DND-41 (cell line): Measurements from ENCODE around the gene CTTN.

Experiments
- ATAC-seq: fragments of 200-7000 bp; cut with Tn5 transposase; 3 replicates; pipeline ENCODE4 v1.9.1; 2021; ENCODE audit warnings: low read depth; ENCODE audit not compliant: insufficient read depth
- DNase-seq: peaks from one replicate; pipeline ENCODE4 v3.0.0-alpha.2; 2020
- H2AFZ ChIP-seq: 2 replicates; pipeline ENCODE4 v1.6.0; 2012; ENCODE audit warnings: low read depth, low read length
- H3K27ac ChIP-seq: 2 replicates; pipeline ENCODE4 v1.5.1; 2012; ENCODE audit warnings: low read length, inconsistent platforms
- H3K27me3 ChIP-seq: fragments of 200-600 bp; sonication (generic); 2 replicates; pipeline ENCODE4 v1.6.0; 2012; ENCODE audit warnings: low read length, mild to moderate bottlenecking, inconsistent platforms; ENCODE audit not compliant: insufficient read depth, poor library complexity
- H3K36me3 ChIP-seq: 2 replicates; pipeline ENCODE4 v1.5.1; 2012; ENCODE audit warnings: low read length, inconsistent platforms; ENCODE audit not compliant: insufficient read depth
- H3K4me1 ChIP-seq: 2 replicates; pipeline ENCODE4 v1.5.1; 2012; ENCODE audit warnings: mild to moderate bottlenecking, low read length; ENCODE audit not compliant: insufficient read depth
- H3K4me2 ChIP-seq: 2 replicates; pipeline ENCODE4 v1.6.0; 2012; ENCODE audit warnings: mild to moderate bottlenecking, moderate library complexity, low read length, inconsistent platforms; ENCODE audit not compliant: insufficient read depth
- H3K4me3 ChIP-seq, 2 experiments: fragments of 200-600 bp in 1 of 2; shearing (Covaris generic) in 1 of 2; 2 replicates each; pipeline ENCODE4 v1.5.1; 2012 to 2016; ENCODE audit warnings: inconsistent platforms in 2 of 2, low read length in 2 of 2, mild to moderate bottlenecking in 2 of 2, low read depth in 1 of 2, moderate library complexity in 1 of 2
- H3K79me2 ChIP-seq: 2 replicates; pipeline ENCODE4 v1.6.0; 2012; ENCODE audit warnings: low read length, inconsistent platforms; ENCODE audit not compliant: insufficient read depth
- H3K9ac ChIP-seq: 2 replicates; pipeline ENCODE4 v1.6.0; 2012; ENCODE audit warnings: low read depth, mild to moderate bottlenecking, inconsistent platforms, low read length, moderate library complexity
- H3K9me3 ChIP-seq: 2 replicates; pipeline ENCODE4 v1.5.1; 2012; ENCODE audit warnings: low read length, moderate library complexity, mild to moderate bottlenecking, inconsistent platforms; ENCODE audit not compliant: insufficient read depth, severe bottlenecking
- H4K20me1 ChIP-seq: 2 replicates; pipeline ENCODE4 v1.6.0; 2012; ENCODE audit warnings: low read length; ENCODE audit not compliant: insufficient read depth
- EZH2 ChIP-seq: IDR thresholded peaks from 3 replicates; pipeline ENCODE4 v1.6.1; 2012; ENCODE audit warnings: borderline replicate concordance, low read depth, mild to moderate bottlenecking, moderate library complexity, low read length, inconsistent platforms; ENCODE audit not compliant: severe bottlenecking
- TF ChIP-seq, protein P1 (sequence below): IDR thresholded peaks from 2 replicates; pipeline ENCODE4 v1.5.1; 2012; ENCODE audit warnings: borderline replicate concordance, low read length, moderate library complexity, mild to moderate bottlenecking; ENCODE audit not compliant: poor library complexity, severe bottlenecking; ENCODE audit errors: extremely low read depth

CTTN gene

DNA sequence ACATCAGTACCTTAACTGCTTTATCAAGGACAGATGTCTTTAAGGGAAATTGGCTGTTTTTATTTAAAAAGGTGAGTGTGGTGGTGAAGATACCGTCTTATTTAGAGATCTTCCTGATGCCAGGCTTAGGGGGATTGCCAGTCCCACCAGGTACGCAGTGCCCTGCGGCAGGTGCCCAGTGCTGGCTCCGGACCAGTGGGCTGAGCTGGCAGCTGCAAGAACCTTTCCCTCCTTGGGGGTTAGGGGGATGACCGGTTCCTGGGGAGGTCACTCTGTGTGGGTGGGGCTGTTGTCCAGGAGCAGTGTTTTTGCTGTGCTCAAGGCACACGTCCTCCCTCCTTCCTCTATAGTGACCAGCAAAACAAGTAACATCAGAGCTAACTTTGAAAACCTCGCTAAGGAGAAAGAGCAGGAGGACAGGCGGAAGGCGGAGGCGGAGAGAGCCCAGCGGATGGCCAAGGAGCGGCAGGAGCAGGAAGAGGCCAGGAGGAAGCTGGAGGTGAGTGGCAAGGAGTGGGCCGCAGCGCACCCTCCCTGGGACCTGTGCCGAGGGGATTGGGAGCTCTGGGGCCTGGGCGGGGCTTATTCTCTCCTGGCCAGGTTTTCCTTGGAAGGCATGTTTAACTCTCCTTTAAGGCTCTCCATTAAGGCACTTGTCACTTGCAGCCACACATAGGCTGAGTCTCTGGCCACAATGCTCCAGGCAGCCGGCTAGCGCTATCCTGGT lies 30.5 kb downstream of the CTTN start:
- Histone ChIP-seq H3K9me3 (no peaks in the 10 kb centered on the region), H3K27ac (no peak overlapping the region), H4K20me1 (0 out of 2 replicates have a peak, but pooled peaks cover 4% of the 10 kb centered on the region), H3K4me3 (no peak overlapping the region), H3K9ac (no peak overlapping the region), H3K4me1 (no peaks in the 10 kb centered on the region), H2AFZ (no peak overlapping the region), H3K27me3 (no peaks in the 10 kb centered on the region), H3K4me2 (no peak overlapping the region), H3K36me3 (no peaks in the 10 kb centered on the region), H3K79me2 (no peaks in the 10 kb centered on the region)
- ATAC-seq = no peak
- TF ChIP-seq, protein P1, sequence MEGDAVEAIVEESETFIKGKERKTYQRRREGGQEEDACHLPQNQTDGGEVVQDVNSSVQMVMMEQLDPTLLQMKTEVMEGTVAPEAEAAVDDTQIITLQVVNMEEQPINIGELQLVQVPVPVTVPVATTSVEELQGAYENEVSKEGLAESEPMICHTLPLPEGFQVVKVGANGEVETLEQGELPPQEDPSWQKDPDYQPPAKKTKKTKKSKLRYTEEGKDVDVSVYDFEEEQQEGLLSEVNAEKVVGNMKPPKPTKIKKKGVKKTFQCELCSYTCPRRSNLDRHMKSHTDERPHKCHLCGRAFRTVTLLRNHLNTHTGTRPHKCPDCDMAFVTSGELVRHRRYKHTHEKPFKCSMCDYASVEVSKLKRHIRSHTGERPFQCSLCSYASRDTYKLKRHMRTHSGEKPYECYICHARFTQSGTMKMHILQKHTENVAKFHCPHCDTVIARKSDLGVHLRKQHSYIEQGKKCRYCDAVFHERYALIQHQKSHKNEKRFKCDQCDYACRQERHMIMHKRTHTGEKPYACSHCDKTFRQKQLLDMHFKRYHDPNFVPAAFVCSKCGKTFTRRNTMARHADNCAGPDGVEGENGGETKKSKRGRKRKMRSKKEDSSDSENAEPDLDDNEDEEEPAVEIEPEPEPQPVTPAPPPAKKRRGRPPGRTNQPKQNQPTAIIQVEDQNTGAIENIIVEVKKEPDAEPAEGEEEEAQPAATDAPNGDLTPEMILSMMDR = no peak
- no peak for TF ChIP-seq EZH2
- no peak for DNase-seq

DNA sequence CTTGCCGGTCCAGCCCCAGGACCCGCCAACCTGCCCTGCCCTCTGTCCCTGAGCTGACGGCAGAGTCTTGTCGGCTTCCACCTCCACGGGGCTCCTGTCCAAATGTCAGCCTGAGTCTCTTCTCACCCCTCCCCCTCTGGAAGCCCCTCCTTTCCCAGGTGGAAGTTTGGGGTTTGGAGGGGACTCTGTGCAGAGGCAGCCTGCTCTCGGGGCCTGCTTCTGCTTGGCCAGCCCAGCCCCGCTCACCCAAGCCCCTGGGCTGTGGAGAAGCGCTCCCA lies 31.0 kb downstream of the CTTN start:
- no peak for ATAC-seq

DNA sequence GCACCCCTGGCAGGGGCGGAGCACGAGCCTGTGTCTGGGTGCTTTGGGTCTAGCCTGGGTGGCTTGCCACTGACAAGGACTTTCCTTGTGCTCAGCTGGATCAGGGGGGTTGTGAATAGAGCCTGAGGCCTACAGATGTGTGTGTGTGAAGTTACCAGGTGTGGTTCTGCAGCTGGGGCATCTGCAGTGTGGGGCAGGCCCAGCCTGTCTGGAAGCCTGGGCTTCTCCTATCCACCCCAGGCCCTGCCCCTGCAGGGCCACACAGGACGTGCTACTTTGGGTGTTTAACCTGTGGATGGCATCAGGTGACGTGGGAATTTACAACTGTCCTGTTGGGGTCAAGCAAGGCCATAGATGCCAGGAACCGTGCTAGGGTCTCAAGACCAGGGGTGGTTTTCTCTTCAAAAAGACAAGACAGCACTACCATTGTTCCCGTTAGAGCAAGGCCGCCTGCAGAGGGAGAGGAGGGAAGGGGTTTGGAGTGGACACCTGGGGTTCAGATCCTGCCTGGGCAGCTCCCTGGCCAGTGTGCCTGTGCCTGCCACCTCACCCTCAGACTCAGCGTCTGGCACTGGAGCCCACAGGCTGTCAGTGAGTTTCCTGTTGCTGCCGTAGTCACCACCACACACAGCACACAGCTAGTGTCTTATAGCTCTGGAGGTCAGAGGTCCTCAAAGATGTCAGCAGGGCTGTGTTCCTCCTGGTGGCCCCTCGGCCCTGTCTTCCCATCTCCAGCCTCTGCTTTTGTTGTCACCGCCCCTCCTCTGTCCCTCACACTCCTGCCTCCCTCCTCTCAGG lies 31.6 kb downstream of the CTTN start:
- Histone ChIP-seq H3K9ac (no peak overlapping the region), H4K20me1 (0 out of 2 replicates have a peak, but pooled peaks cover 3% of the 10 kb centered on the region), H2AFZ (no peak overlapping the region), H3K9me3 (no peaks in the 10 kb centered on the region), H3K4me1 (no peaks in the 10 kb centered on the region), H3K27ac (no peak overlapping the region), H3K4me2 (no peak overlapping the region), H3K27me3 (no peaks in the 10 kb centered on the region), H3K36me3 (no peaks in the 10 kb centered on the region), H3K79me2 (no peaks in the 10 kb centered on the region), H3K4me3 (no peak overlapping the region)
- DNase-seq (no peak), ATAC-seq (no peak)
- no peak for TF ChIP-seq EZH2
- TF ChIP-seq, protein P1 = no peak

More for the DNA sequence above, 31.0 kb downstream of the CTTN start:
- no peaks in the 10 kb centered on the region for H3K4me1 ChIP-seq
- no peak overlapping the region for H3K4me2 ChIP-seq
- no peak overlapping the region for H2AFZ ChIP-seq
- H3K9ac ChIP-seq = no peak overlapping the region
- 0 out of 2 replicates have a peak, but pooled peaks cover 3% of the 10 kb centered on the region for H4K20me1 ChIP-seq
- no peaks in the 10 kb centered on the region for H3K27me3 ChIP-seq
- no peak overlapping the region for H3K4me3 ChIP-seq
- H3K36me3 ChIP-seq = no peaks in the 10 kb centered on the region
- TF ChIP-seq EZH2 = no peak
- TF ChIP-seq, protein P1 = no peak
- no peaks in the 10 kb centered on the region for H3K79me2 ChIP-seq
- H3K27ac ChIP-seq = no peak overlapping the region
- no peak for DNase-seq
- no peaks in the 10 kb centered on the region for H3K9me3 ChIP-seq
